ENCODE measurements around the gene COX8C.
"Not testable (repeated sequence)": the region's sequence is repeated elsewhere in the genome, so short reads cannot be mapped to it uniquely, and the experiment has no call there.

The COX8C gene

DNA sequence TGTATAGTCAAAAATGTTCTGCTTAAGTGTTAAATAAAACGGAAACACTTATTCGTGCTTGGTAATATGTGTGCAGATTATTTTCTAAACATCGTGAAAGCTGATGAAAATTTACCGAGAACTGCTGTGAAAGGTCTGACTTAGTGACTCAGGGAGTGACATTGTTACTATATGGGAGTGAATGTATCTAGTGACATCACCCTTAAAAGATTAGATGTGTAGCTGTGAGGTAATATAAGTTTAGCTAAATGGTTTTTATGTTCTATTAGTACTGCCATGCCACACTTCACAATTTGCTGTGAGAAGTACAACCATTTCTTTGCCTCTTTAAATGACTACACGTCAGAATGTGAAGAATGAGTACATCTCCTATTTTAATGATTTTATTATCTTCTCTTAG, 1.3 kb downstream of the COX8C start:
- DNase-seq (ENCODE audit: low read depth): no peak
- no peak for TF ChIP-seq CTCF (IDR thresholded peaks at IDR 0.05; ENCODE audit: control insufficient read depth, insufficient read depth, low read depth, low read length, missing control alignments)
- no peak overlapping the region for H3K4me3 ChIP-seq (ENCODE audit: control insufficient read depth, low read depth, low read length)

DNA sequence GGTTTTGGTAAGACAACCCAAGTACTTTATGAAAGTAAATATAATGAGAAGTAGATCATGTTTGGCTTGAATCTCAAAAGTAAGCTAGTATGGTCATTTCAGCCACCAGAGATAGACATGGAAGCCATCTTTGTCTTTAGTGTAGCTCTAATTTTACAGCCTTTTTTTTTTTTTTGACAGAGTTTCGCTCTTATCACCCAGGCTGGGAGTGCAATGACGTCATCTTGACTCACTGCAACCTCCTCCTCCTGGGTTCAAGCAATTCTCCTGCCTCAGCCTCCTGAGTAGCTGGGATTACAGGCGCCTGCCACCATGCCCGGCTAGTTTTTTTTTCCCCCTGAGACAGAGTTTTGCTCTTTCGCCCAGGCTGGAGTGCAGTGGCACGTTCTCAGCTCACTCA, 7.9 kb downstream of the COX8C start:
- H3K4me3 ChIP-seq (ENCODE audit: control insufficient read depth, low read depth, low read length); DNase-seq (ENCODE audit: low read depth): not testable (repeated sequence)

DNA sequence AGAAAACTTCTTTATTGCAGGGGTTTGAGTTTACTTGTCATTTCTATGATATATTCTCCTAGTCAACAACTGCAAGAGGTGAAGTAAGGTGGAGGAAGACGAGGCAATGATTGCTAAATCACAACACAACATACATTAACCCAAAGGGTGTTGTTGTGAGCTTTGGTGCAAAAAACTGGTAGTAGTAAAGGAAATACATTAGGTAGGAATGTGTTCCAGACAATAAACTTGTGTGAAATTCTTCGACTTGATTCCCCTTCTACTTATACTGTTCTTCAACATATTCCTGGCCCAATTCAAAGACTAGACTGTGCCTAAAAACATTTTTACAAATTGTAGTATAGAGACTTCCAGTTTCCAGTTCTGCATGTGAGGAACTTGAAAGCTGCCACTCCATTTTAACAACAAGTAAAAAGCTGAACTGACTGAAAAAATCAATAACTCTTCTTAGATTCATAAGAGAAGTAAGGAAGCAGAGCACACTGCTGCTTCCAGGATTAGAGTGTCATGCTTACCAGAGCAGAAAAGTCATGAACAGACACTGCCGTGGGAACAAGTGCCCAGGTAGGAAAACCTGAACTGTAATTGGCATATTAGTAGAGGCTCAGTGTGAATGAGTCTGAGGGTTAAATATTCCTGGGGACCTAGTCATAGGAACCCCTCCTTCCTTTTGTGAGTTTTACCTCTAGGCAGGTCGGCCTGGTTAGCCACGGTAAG, 22.2 kb downstream of the COX8C start:
- no peak for TF ChIP-seq CTCF (IDR thresholded peaks at IDR 0.05; ENCODE audit: control insufficient read depth, insufficient read depth, low read depth, low read length, missing control alignments)
- H3K4me3 ChIP-seq (ENCODE audit: control insufficient read depth, low read depth, low read length): no peak overlapping the region
- no peak for DNase-seq (ENCODE audit: low read depth)

DNA sequence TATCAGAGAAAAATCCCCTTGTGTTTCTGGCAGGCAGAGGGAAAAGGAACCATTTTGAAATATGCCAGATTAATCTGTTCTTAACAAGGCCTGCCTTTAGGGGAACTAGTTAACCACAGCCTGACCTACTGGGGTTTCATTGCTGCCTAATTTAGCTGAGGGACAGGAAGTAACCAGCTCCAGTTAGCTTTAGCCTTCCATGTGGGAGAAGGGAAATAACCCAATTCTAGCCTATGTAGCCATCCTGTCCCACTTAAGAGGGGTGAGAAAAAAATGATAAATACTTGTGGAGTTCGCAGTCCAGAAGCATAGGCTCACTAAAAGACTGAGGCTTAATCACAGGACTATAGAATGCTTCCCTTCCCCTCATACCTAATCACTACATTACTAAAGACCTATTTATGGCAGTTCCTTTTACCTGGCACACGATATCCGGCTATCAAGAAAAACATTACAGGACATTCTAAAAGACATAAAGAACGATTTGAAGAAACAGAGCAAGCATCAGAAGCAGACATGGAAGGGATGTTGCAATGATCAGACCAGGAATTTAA, 22.8 kb downstream of the COX8C start:
- no peak for DNase-seq (ENCODE audit: low read depth)
- no peak overlapping the region for H3K4me3 ChIP-seq (ENCODE audit: control insufficient read depth, low read depth, low read length)
- no peak for TF ChIP-seq CTCF (IDR thresholded peaks at IDR 0.05; ENCODE audit: control insufficient read depth, insufficient read depth, low read depth, low read length, missing control alignments)

DNA sequence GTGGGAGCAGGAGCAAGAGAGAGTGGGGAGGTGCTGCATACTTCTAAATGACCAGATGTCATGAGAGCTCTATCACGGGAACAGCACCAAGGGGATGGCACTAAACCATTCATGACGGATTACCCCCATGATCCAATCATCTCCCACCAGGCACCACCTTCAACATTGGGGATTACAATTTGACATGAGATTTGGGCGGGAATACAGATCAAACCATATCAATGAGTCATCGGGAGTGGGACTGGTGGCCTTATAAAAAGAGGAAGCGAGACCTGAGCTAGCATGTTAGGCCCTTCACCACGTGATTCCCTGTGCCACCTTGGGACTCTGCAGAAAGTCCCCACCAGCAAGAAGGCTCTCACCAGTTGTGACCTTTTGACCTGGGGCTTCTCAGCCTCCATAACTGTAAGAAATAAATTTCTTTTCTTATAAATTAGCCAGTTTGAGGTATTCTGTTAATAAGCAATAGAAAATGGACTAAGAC, 28.7 kb downstream of the COX8C start:
- DNase-seq (ENCODE audit: low read depth): no peak
- TF ChIP-seq CTCF (IDR thresholded peaks at IDR 0.05; ENCODE audit: control insufficient read depth, insufficient read depth, low read depth, low read length, missing control alignments): no peak
- no peak overlapping the region for H3K4me3 ChIP-seq (ENCODE audit: control insufficient read depth, low read depth, low read length)

DNA sequence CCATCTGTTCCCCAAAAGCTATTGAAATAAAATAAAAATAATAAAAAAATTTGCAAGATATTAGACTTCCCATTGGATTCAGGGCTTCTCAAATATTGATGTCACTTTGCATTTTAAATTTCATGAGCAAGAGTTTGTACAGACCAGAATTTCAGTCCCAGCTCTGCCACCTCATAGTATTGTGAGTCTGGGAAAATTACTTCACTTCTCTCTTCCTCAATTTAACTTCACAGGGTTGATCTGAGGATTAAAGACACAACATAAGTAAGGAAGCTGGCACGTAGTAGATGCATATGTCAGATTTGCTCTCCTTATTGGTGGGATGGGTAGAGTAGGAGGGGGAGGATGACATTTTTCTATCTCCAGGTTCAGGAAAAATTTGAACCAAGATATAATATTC, 32.8 kb downstream of the COX8C start:
- H3K4me3 ChIP-seq (ENCODE audit: control insufficient read depth, low read depth, low read length): no peak overlapping the region
- no peak for TF ChIP-seq CTCF (IDR thresholded peaks at IDR 0.05; ENCODE audit: control insufficient read depth, insufficient read depth, low read depth, low read length, missing control alignments)
- no peak for DNase-seq (ENCODE audit: low read depth)

DNA sequence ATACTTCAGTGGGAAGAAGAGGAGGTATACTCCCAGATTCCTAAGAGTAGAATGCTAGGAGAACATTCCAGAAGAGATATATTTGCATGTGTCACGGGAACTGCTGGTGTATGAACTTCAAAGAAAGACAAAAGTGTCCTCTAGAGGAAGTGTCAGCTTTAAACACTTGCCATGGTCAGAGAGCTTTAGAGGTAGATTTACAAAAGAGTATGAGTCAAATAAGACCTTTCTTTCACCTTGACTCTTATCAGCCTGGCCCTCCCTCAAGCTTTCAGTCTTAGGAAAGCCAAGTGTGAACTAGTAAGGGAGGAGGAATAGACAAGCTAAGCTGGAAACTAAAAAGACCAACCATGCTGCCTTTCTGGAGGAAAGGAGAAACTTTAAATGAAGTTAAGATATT, 34.7 kb downstream of the COX8C start:
- no peak for DNase-seq (ENCODE audit: low read depth)
- TF ChIP-seq CTCF (IDR thresholded peaks at IDR 0.05; ENCODE audit: control insufficient read depth, insufficient read depth, low read depth, low read length, missing control alignments): no peak
- H3K4me3 ChIP-seq (ENCODE audit: control insufficient read depth, low read depth, low read length): no peak overlapping the region

- DNase-seq (ENCODE audit: low read depth); H3K4me3 ChIP-seq (ENCODE audit: control insufficient read depth, low read depth, low read length): not testable (repeated sequence)
These were observed 37.3 kb downstream of the COX8C start for GRCh38 chr14:93384256-93384655.
